Muscle of leg (tissue), 11 donors: ENCODE results near the gene ARMC12. TPM values are rescaled to one million over a fixed set of nuclear protein-coding genes. Genes with fewer than 3 reads are reported as not detected.
A peak's percentile ranks its signal among the peaks of the same experiment; 100 is the strongest.
"Not testable (repeated sequence)": the region's sequence is repeated elsewhere in the genome, so short reads cannot be mapped to it uniquely, and the experiment has no call there.

Source experiments
- DNase-seq: peaks from one replicate; pipeline ENCODE4 v3.0.0; 2013
- H3K27ac ChIP-seq: one replicate; pipeline ENCODE4 v1.5.1; 2013; ENCODE audit warnings: mild to moderate bottlenecking, low read length, control low read depth
- H3K27me3 ChIP-seq: one replicate; pipeline ENCODE4 v1.6.1; 2013; ENCODE audit warnings: low read length; ENCODE audit not compliant: control insufficient read depth, insufficient read depth
- H3K36me3 ChIP-seq: one replicate; pipeline ENCODE4 v1.6.1; 2013; ENCODE audit warnings: low read length; ENCODE audit not compliant: control insufficient read depth, insufficient read depth
- H3K4me1 ChIP-seq: one replicate; pipeline ENCODE4 v1.6.1; 2013; ENCODE audit warnings: low read length; ENCODE audit not compliant: control insufficient read depth, insufficient read depth
- H3K4me3 ChIP-seq: one replicate; pipeline ENCODE4 v1.5.1; 2013; ENCODE audit warnings: low read length, control low read depth
- H3K9me3 ChIP-seq: replicated peaks from 2 replicates; pipeline ENCODE4 v1.6.1; 2013; ENCODE audit warnings: low read depth, low read length; ENCODE audit not compliant: control insufficient read depth
- WGBS: methylation state at CpG from one replicate; pipeline ENCODE4 v1.1.5; 2013; ENCODE audit warnings: missing lambda C conversion rate; ENCODE audit not compliant: insufficient coverage; 5-methylcytosine and 5-hydroxymethylcytosine counted together
- polyA plus RNA-seq, 8 donors: library from polyadenylated mRNA; unstranded; fragments of 120-200 nt; gene quantifications; one replicate each; pipeline versions ENCODE4 v1.2.1 to v1.2.3, GENCODE V29; 2013; ENCODE audit warnings: inconsistent platforms in 1 of 8, low replicate concordance in 1 of 8; ENCODE audit not compliant: insufficient read length in 8 of 8, insufficient read depth in 1 of 8
- total RNA-seq: library from RNA; stranded (reverse); fragments of 120-200 nt; gene quantifications from one replicate; pipeline ENCODE4 v1.2.4, GENCODE V29; 2013

The ARMC12 gene
- total and polyA plus RNA-seq, 9 donors: 0.57 to 1.2 (median 0.75) TPM

DNA sequence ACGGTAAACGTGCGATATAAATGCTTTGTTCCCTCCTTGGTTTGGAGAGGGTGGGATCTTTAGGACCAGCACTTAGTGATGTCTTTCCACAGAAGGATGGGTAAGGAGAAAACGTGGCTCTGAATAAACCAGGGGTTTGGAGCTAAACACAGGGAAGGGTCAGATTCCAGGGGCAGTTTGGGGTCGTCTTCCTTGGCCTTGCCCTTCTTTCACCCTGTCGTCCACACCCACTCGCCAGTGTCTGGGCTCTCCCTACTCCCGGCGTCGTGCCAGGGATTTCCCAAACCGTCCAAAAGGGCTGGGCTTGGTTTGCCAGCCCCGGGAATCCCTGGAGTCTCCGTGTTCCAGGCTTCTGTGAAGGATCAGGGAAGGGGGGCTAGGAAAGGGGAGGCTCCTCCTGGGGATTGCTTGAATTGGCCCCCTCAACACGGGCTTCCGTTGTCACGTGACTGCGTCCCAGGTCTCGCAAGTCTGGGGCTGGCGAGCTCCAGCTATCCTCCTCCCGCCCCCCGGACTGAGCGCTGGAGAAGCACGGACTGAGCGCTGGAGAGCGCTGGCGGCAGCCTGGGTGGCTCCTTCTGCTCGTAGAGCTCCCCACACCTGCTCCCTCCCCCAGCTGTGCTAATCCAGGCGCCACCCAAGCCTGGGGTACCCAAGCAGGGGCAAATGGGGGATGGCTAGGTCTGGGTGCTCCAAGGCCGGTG is 9.4 kb upstream of the ARMC12 start:
- DNase-seq: peak; percentile 92
- H3K36me3 ChIP-seq: no peaks in the 10 kb centered on the region
- WGBS: under 1% methylated on average over 18 of the region's 29 CpGs
- peaks cover 47% of the 10 kb centered on the region for H3K4me1 ChIP-seq
- H3K4me3 ChIP-seq: peak overlapping the region; percentile 66
- H3K27ac ChIP-seq: peak overlapping the region; percentile 95
- no peaks in the 10 kb centered on the region for H3K9me3 ChIP-seq
- no peaks in the 10 kb centered on the region for H3K27me3 ChIP-seq

DNA sequence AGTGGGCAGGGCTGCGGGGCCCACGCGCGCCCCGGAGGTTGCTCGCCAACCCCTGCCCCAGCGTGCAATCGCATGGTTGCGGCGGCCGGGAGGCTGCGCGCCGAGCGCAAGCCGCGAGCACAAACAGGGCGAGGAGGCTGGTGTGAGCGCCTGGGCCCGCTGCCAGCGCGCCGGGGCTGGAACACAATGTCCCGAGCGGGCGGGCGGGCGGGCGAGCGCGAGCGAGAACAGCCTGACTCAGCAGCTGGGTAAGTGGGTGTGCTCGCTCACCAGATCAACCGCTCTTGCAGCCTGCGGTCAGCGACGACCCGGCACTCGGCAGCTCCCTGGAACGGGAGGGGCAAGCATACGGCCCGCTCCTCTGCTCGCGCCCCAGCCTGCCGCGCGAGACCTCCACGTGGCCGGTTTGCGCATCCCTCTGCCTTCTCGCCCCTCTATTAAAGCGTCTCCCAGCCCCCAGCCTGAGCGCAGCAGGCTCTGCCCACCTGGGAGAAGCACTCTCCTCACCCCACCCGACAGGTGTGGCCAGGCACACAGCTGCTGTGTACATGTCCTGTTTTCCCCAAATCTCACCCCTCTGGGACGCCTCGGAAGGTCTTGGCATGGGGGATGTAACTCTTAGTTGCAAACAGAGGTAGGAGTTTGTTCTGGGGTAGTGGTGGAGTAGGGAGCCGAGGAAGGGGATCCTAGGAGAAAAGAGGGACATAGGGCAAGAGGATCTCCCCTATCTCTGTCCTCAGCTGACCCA is 8.7 kb upstream of the ARMC12 start:
- under 1% methylated on average over 38 of the region's 57 CpGs for WGBS
- H3K27me3 ChIP-seq: no peaks in the 10 kb centered on the region
- H3K4me3 ChIP-seq: peak overlapping the region; percentile 66
- H3K36me3 ChIP-seq: no peaks in the 10 kb centered on the region
- peak overlapping the region; percentile 95 for H3K27ac ChIP-seq
- DNase-seq: peak; percentile 95
- peaks cover 51% of the 10 kb centered on the region for H3K4me1 ChIP-seq
- H3K9me3 ChIP-seq: no peaks in the 10 kb centered on the region

DNA sequence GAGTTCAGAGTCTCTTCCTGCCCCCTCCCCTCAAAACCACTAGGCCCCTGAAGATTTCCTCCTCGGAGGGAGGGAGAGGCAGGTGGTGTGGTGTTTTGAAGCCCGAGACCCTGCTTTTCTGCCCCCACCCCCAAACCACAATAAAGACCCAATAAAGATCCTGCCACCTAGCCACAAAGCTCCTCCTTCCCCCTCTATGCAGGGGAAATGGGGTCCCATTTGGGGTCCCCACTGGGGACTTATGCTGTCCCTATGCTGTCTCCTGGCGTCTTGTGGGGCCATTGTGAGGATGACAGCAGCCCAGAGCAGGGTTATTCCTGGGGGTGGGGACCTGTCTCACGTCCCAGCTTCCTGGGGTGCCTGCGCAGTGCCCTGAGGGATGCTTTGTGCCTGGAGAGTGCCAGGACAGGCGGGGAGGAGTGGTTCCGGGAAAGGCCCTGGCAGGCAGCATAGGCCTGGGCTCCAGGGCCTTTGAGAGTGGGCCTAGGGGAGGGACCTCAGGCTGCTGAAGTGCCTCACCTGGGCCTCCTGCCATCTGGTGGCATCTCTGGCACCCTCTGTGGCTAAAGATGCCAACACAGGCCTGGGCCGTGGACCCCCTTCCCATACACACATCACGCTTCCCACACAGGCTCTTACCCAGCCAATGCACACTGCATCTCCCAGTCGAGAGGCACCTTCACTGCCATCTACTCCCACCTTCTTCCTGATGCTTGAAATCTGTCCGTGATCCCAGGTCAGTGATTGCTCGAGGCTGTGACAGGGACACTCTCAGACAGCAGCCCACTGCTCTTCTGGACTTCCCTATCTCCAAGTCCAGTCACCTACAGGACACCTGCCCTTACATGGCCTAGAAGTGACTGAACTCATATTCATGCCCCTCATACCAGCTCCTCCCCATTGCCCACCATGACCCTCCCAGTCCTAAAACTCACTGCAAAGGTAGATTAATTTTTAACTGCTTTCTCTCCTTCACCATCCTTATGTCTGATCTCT is 7.9 kb upstream of the ARMC12 start:
- H3K9me3 ChIP-seq: no peaks in the 10 kb centered on the region
- WGBS: 62% methylated on average over 8 of the region's 12 CpGs
- no peaks in the 10 kb centered on the region for H3K36me3 ChIP-seq
- H3K4me1 ChIP-seq: peaks cover 51% of the 10 kb centered on the region
- DNase-seq: no peak
- no peak overlapping the region for H3K4me3 ChIP-seq
- peak overlapping the region; percentile 95 for H3K27ac ChIP-seq
- H3K27me3 ChIP-seq: no peaks in the 10 kb centered on the region

DNA sequence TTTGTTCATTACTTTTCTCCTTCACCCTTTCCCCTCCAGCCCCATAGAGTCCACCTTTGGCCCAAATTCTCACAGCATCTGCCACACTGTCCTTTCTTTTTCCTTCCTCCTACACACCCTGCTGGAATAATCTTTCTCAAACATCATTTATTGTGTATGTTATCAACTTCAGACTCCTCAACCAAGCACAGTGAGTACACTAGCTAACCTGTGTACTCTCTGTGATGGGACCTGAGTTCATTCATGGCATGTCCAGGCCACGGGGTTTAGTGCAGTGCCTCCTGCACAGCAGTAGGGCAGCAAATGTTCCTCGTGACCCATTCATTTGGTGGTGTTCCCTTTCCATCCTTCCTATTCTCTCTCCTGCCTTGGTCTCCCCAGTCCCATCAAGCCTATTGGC is 7.1 kb upstream of the ARMC12 start:
- H3K9me3 ChIP-seq: no peaks in the 10 kb centered on the region
- peaks cover 51% of the 10 kb centered on the region for H3K4me1 ChIP-seq
- no peaks in the 10 kb centered on the region for H3K27me3 ChIP-seq
- no peaks in the 10 kb centered on the region for H3K36me3 ChIP-seq
- 89% methylated on average over 1 of the region's 2 CpGs for WGBS
- no peak overlapping the region for H3K4me3 ChIP-seq
- DNase-seq: no peak
- H3K27ac ChIP-seq: no peak overlapping the region

DNA sequence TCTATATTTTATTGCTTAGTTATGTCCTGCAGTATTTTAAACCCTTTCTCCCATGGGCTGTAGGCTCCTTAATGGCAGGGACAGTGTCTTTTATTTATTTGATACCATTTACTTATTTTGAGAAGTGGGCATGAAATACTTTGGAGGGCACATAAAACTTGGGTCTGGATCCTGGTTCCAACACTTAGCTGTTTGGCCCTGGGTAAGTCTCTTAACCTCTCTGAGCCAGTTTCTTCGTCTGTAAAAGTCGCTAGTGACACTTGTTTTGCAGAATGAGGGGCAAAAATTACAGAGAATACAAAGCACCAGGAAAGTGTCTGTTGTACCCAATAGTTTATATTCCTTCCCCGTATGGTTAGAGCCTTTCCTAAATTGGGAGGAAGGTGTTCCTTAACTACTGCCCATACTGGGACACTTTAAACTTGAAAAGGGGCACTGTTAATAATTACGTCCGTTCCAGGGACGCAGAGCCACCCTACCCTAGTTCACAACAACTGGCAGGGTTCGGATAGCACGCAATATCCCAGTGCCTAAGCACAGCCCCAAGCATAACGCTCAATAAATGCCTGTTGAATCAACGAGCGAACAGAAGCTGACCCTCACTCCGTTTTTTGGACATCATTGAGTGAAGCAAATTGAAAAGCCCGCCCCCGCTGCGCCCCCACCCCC is 6.0 kb upstream of the ARMC12 start:
- H3K27me3 ChIP-seq: no peaks in the 10 kb centered on the region

DNA sequence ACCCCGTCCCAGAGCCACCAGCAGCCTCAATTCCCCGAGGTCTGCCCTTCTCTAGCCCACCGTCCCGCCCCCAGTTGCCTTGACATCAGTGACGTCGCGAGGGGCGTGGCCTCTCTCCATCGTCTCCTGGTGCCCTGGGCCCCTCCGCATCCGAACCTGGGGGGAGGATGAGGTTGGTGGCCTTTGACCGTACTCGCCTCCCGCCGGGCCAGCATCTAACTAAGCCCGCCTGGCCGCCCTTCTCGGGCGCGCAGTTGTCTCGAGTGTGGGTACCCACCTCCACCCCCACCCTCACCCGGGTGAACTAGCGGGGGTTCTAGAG is 5.5 kb upstream of the ARMC12 start:
- Histone ChIP-seq H3K27me3 (no peaks in the 10 kb centered on the region), H3K9me3 (no peaks in the 10 kb centered on the region), H3K4me3 (peak overlapping the region; percentile 77), H3K4me1 (peaks cover 43% of the 10 kb centered on the region), H3K36me3 (no peaks in the 10 kb centered on the region), H3K27ac (peak overlapping the region; percentile 95)
- WGBS: 0% methylated on average over 10 of the region's 23 CpGs
- peak; percentile 95 for DNase-seq

More for the DNA sequence above, 6.0 kb upstream of the ARMC12 start:
- H3K27ac ChIP-seq: peak overlapping the region; percentile 95
- no peak for DNase-seq
- 0% methylated on average over 10 of the region's 15 CpGs for WGBS
- peak overlapping the region; percentile 77 for H3K4me3 ChIP-seq
- H3K4me1 ChIP-seq: peaks cover 48% of the 10 kb centered on the region
- H3K9me3 ChIP-seq: no peaks in the 10 kb centered on the region
- no peaks in the 10 kb centered on the region for H3K36me3 ChIP-seq

DNA sequence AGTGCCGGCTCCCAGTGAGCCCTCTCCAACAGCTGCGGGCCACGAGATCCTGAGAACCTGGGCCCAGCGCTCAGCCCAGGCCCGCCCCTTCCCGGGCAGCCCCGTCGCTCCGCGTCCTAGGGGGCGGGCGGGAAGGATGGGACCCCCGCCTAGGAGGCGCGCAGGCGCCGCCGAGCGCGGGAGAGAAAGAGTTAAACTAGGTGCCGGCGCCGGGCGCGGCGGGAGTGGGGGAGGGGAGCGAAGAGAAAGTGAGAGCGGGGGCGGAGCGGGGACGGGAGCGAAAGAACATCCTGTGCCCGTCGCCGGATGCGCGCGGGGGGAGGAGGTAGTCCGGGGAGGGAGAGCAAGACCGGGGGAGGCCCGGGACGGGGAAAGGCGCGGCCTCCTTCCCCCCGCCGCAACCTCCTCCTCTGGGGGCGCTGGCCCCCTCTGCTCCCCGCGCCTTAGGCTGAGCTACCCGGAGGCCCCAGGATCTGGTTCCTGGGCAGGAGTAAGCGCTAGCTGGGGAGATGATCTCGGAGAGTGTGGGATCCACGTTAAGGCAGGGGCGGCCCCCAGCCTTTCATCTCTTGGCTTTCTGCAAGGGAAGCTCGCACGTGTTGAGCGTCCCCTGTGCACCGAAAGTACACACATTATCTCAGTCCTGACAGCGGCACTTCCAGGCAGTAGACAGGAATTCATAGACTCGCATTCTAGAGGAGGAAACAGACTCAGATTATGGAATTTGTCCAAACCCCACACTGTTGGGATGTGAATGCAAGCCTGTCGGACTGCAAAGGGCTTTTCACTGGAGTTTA is 4.9 kb upstream of the ARMC12 start:
- WGBS: 2% methylated on average over 37 of the region's 61 CpGs

DNA sequence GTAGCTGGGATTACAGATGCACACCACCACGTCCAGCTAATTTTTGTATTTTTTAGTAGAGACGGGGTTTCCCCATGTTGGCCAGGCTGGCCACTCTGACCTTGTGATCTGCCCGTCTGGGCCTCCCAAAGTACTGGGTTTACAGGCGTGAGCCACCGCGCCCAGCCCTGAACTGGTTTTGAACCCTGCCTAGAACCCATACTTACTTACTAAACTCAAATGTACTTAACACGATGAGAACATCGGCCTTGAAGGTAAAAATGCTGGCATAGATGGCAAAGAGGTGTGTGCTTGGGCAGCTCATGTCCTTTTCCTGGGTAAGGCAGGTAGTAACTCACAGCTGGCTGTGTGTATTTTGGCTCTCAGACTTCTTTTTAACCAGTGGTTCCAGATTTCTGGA is 3.2 kb upstream of the ARMC12 start:
- Histone ChIP-seq H3K27me3 (no peaks in the 10 kb centered on the region), H3K9me3 (no peaks in the 10 kb centered on the region), H3K27ac (no peak overlapping the region), H3K36me3 (no peaks in the 10 kb centered on the region), H3K4me3 (no peak overlapping the region), H3K4me1 (peaks cover 29% of the 10 kb centered on the region)
- WGBS: 100% methylated on average over 1 of the region's 8 CpGs
- no peak for DNase-seq

More for the DNA sequence above, 4.9 kb upstream of the ARMC12 start:
- Histone ChIP-seq H3K9me3 (no peaks in the 10 kb centered on the region), H3K4me3 (peak overlapping the region; percentile 77), H3K36me3 (no peaks in the 10 kb centered on the region), H3K27me3 (no peaks in the 10 kb centered on the region), H3K4me1 (peaks cover 38% of the 10 kb centered on the region), H3K27ac (peak overlapping the region; percentile 95)
- peak; percentile 97 for DNase-seq

DNA sequence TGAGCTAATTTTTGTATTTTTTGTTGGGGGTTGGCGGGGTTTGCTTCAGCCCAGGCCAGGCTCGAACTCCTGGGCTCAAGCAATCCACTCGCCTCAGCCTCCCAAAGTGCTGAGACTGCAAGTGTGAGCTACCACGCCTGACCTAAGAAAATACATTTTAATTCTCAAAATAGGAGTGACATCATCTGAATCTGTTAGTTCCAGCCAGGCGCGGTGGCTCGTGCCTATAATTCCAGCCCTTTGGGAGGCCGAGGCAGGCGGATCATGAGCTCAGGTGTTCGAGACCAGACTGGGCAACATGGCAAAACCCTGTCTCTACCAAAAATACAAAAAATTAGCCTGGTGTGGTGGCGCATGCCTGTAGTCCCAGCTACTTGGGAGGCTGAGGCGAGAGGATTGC is 2.5 kb upstream of the ARMC12 start:
- peaks cover 22% of the 10 kb centered on the region for H3K4me1 ChIP-seq
- not testable (repeated sequence) for H3K36me3 ChIP-seq, H3K4me3 ChIP-seq, H3K9me3 ChIP-seq, H3K27ac ChIP-seq, H3K27me3 ChIP-seq, DNase-seq
- WGBS: 81% methylated on average over 6 of the region's 12 CpGs
